Left colon (tissue), 2 donors: ENCODE measurements around the gene PLA2G5. TPM values are rescaled to one million over a fixed set of nuclear protein-coding genes. Genes with fewer than 3 reads are reported as not detected.
"Not testable (repeated sequence)": the region's sequence is repeated elsewhere in the genome, so short reads cannot be mapped to it uniquely, and the experiment has no call there.

Experiments
- ATAC-seq: fragments of 200-7000 bp; cut with Tn5 transposase; one replicate; pipeline ENCODE4 v1.9.1; 2020; ENCODE audit warnings: mild to moderate bottlenecking, moderate library complexity
- DNase-seq, 2 donors: peaks; one replicate each; pipeline ENCODE4 v3.0.0-alpha.2; 2020
- intact Hi-C, 2 donors: fragments of 100-400 bp; cut with DNase I in 1 of 2; cut with micrococcal nuclease in 1 of 2; formaldehyde crosslinking; loops; one replicate each; pipeline versions ENCODE4 v1.11.2 to v1.14.0; 2022; cut with DNase I, micrococcal nuclease
- total RNA-seq, 2 donors: library from RNA; stranded (reverse); fragmentation: NEBNext Ultra II Directional; extraction: Animal tissue kit (Norgen Biotek cat#: 25700); gene quantifications; one replicate each; pipeline ENCODE4 v1.2.1, GENCODE V29; 2021
- donor health status: DM: no; HTN: no; CAD: no.
- donor health status: DM: yes; HTN: yes; CAD: no.

Gene PLA2G5
- total RNA-seq, 2 donors from 2014 or later, result 0.58 to 1.8 TPM

GRCh38 chr1:20109223-20109856, 39.3 kb downstream of the PLA2G5 start:
- intact Hi-C loops, result loop anchor here in 1 of 2 donors (10.0 kb wide), 1 partner anchor 45 kb away; no protein-coding TSS in a partner anchor
- DNase-seq (no peak), ATAC-seq (no peak)

- ATAC-seq, result no peak
- intact Hi-C loops, result no loop called here
- DNase-seq, result peak in 1 of 2 donors; percentile 50
These were observed 40.7 kb downstream of the PLA2G5 start for GRCh38 chr1:20110679-20111078.

- no peak for ATAC-seq
- intact Hi-C loops, result no loop called here
- no peak for DNase-seq
These were observed 41.5 kb downstream of the PLA2G5 start for GRCh38 chr1:20111452-20111851.

DNA sequence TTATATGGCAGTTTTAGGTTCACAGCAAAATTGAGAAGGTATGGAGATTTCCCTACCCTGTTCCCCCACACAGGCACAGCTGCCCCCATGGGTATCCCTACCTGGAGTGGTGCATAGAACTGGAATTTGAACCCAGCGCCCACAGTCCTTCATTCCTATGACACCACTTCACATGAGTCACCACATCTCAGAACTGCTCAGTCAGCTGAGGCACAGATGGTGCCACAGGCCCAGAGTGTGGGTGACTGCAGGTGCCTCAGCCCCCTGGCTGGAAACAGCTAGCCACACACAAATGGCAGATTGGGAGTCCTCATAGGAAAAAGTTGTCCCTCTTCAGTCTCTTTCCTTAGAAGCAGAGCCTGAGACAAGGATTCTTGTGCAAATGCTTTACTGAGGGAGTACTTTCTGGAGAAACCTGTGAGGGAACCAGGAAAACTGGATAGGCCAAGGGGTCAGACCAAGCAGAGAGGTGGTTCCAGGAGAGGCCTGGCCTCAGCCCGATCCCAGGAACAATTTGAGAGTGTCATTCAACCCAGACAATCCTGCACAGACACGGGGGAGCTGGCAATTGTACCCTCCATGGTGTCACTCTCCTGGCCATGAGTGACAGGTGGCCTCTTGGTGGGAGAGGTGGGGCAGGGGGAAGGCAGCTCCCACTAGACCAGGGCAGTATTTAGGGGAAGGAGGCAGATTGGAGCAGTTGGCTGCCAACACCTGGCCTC, 42.4 kb downstream of the PLA2G5 start:
- intact Hi-C loops, result no loop called here
- ATAC-seq (no peak), DNase-seq (no peak)

DNA sequence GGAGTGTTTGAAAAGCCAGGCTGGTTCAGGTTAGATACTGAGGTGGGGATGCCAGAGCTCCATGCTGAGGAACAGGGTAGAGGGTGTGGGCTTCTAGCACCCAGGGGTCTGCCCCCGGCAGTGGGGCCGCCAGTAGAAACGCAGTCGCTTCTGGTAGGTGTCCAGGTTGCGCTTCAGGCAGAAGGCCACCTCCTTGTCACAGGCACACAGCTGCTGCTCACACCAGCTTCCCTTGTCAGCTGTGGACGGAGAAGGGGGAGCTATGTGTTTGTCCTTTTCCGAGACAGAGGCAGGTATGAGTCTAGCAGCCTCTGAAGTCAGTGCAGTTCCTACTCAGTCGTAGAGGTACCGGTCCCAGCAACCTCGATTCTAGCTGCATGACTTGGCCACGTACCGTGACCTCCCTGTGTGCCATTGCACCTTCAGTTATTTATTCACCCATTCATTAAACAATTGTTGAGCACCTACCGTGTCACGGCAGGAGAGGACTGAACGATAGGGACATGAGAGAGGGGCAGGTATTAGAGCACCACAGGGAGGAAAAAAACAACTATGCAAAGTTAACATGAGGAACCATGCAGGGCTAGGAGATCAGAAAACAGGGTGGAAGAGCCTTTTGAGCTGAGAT, 44.1 kb downstream of the PLA2G5 start:
- DNase-seq (no peak), ATAC-seq (no peak)
- intact Hi-C loops, result no loop called here

GRCh38 chr1:20115479-20115878, 45.5 kb downstream of the PLA2G5 start:
- intact Hi-C loops, result no loop called here
- DNase-seq (no peak), ATAC-seq (no peak)

GRCh38 chr1:20115916-20116315, 45.9 kb downstream of the PLA2G5 start:
- no peak for ATAC-seq
- intact Hi-C loops, result no loop called here
- no peak for DNase-seq

- intact Hi-C loops, result no loop called here
- DNase-seq, result no peak
- no peak for ATAC-seq
These were observed 47.2 kb downstream of the PLA2G5 start for GRCh38 chr1:20117236-20117635.

GRCh38 chr1:20119347-20119746, 49.4 kb downstream of the PLA2G5 start, which contains the start of gene PLA2G2D:
PLA2G2D (minus strand) TSS chr1:20119536; CDS start chr1:20119498, 38 bp downstream.
- DNase-seq (no peak), ATAC-seq (no peak)
- intact Hi-C loops, result no loop called here

DNA sequence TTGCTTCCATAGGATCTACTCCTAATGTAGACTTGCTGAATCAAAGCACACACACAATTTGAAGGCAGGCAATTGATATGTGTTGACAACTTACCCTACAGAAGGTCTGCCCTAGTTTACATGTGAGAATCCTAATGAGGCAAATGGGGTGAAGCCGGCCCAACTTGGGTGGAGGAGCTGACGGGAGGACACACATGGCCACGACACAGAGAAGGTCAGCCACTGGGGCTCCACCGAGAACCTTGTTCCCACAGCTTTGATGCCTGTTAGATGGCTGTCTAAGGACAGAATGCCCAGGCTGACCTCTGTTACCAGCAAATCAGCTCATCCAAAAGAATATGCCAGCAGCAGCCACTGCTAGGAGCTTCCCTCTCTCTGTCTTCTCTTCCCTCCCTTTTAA, 50.8 kb downstream of the PLA2G5 start:
- intact Hi-C loops, result no loop called here
- ATAC-seq, result no peak
- no peak for DNase-seq

DNA sequence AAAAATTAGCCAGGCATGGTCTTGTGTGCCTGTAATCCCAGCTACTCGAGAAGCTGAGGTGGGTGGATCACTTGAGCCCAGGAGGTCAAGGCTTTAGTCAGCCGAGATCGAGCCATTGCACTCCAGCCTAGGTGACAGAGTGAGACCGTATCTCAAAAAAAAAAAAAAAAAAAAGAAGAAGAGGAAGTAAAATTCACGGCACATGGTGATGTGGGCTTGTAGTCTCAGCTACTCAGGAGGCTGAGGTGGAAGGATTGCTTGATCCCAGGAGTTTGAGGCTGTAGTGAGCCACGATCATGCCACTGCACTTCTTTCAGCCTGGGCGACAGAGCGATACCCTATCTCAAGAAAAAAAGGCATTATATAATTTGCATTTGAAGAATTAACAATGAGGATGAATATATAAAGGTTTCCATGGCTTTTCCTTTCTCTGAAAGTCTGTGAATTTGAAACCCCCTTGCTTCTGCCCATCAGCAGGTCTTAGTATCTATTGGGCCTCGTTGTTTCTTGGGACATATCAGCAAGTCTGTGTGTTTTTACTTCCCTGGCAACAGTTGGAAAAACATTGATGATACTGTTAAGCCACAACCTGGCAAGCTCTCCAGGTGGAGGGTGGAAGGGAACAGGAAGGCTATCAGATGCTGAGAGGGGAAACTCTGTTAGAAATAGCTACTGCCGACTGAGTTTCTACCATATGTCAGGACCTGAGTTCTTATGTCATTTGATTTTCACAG, 53.9 kb downstream of the PLA2G5 start:
- DNase-seq (no peak), ATAC-seq (no peak)
- intact Hi-C loops, result no loop called here

GRCh38 chr1:20124456-20125057, 54.6 kb downstream of the PLA2G5 start:
- peak; percentile 93 for ATAC-seq
- DNase-seq, result peak; percentile 19 to 36
- intact Hi-C loops, result no loop called here

DNA sequence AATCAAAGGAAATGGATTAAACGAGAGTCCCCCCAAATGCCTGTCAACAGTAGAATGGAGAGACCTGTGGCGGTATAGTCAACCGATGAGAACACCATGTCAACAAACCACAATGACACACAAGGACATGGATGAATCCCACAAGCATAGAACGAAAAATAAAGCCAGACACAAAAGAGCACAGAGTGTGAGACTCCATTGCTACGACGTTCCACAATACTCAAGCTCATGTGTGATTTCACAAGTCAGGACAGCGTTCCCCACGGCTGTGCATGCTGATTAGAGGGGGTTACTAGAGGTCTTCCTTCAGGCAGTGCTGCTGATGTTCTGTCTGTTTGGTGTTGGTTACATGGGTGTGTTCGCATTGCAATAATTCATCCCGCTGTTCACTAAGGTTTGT, 55.1 kb downstream of the PLA2G5 start:
- intact Hi-C loops, result no loop called here
- no peak for DNase-seq
- no peak for ATAC-seq

DNA sequence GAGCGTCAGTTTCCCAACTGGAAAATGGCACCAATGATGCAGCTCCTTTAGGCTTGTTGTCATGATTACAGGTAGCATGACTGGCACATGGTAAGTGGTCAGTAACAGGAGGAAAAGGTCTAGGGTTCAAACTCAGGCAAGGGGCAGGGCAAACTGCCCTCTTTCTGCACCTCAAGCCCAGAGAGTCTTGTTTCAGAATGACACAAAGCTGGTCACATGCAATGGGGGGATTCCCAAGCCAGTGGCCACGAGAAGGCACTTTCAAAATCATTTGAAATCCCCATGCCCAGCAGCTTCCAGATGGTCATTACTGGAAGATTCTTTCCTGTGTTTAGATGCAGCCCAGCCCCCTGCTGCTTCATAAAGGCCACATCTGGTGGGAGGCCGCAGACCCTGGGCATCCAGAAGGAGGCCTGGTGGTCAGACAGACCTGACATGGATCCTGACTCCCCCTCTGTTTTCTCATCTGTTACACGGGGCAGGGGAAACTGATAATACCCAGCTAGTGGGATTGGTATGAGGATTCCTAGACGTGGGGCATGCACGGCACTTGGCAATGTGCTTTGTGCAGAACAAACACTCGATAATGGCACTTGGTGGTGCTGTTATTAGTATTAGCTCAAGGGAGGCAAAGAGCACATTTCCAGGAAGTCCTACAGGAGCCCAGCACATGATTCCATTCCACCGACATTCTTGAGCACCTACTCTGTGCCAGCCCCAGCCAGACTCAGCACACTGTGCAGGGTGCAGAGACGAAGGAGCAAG, 56.2 kb downstream of the PLA2G5 start:
- DNase-seq (no peak), ATAC-seq (no peak)
- intact Hi-C loops, result no loop called here

DNA sequence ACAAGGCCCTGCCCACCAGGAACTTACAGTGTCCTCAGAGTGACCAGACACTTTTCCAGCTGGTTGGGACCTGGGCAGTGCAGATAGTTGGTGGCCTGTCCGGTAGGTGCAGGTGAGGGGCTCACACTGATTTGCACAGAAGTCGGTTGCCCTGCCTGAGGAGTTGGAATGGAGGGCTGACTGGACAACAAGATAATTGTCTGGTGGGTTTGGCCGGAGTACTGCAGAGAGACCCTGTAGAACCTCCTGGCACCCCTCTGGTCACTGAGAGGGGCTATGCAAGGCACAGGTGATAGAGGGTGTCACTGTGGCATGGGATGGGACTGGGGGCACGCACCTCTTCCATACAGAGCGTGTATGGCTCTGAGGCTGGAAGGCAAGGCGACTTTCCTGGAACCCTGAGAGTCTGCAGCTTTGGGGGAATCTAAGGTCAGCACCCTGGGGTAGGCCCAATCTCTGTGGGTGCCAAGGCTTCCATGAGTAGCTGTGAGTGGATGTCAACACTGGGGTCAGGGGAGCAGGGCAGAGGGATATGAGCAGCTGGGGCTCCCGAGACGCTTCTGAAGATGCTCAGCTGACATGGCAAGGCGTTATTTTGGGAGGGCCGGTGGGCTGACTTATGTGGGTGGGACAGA, 56.9 kb downstream of the PLA2G5 start:
- ATAC-seq, result no peak
- intact Hi-C loops, result no loop called here
- no peak for DNase-seq

GRCh38 chr1:20130518-20130917, 60.5 kb downstream of the PLA2G5 start:
- DNase-seq, result peak in 1 of 2 donors; percentile 2
- ATAC-seq, intact Hi-C loops: not testable (repeated sequence)

DNA sequence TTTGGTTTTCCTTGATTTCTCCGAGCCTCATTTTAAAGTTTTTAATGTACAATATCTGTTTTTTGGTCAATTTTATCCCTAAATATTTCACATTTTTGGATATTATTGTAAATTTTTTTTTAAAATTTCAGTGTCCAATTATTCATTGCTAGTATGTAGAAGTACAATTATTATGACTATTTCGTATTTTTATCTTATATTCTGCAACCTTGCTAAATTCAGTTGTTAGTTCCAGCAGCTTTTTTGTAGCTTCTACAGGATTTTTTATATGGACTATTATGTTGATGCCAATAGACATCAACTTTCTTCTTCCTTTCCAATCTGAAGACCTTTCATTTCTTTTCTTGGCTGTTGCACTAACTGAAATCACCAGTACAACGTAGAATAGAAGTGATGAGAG, 65.0 kb downstream of the PLA2G5 start:
- ATAC-seq (no peak), DNase-seq (no peak)
- intact Hi-C loops, result no loop called here

DNA sequence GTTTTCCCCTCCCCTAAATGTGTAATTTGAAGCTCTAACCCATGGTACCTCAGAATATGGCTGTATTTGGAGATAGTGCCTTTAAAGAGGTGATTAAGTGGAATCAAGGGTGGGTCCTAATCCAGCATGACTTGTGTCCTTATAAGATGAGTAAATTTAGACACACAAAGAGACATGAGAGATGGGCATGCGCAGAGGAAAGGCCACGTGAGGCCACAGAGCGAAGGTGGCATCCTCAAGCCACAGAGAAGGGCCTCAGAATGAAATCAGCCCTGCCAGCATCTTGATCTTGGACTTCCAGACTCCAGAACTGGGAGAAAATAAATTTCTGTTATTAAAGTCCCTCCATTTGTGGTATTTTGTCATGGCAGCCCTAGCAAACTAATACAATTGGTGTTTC, 66.3 kb downstream of the PLA2G5 start:
- intact Hi-C loops, result no loop called here
- no peak for DNase-seq
- no peak for ATAC-seq
